OCI-LY7 (cell line): Measurements from ENCODE around the gene RETREG2. TPM values are rescaled to one million over a fixed set of nuclear protein-coding genes. Genes with fewer than 3 reads are reported as not detected.

Experiments
- BruUV-seq: library from RNA; stranded (reverse); fragments of 400-500 nt; replicated peaks from 2 replicates; lab custom pipeline; 2021; lab: Mats Ljungman, UMichigan
- CTCF ChIA-PET: fragments of 300-600 bp; sonication (Branson Sonifier 250); formaldehyde crosslinking; loops from one replicate; lab custom pipeline; 2022; ENCODE audit warnings: antibody characterized with exemption; ENCODE audit not compliant: unreplicated experiment; lab: Charles Lee
- POLR2A ChIA-PET: fragments of 300-600 bp; sonication (Branson Sonifier 250); formaldehyde crosslinking; loops from one replicate; lab custom pipeline; 2022; ENCODE audit warnings: antibody characterized with exemption; lab: Charles Lee
- DNase-seq: peaks from one replicate; pipeline ENCODE4 v3.0.0-alpha.2; 2015; ENCODE audit warnings: low spot score
- H2AFZ ChIP-seq: fragments of 200-600 bp; sonication (generic), shearing (Covaris generic); 2 replicates; pipeline ENCODE4 v1.6.1; 2014; ENCODE audit warnings: mild to moderate bottlenecking, antibody characterized with exemption, low read length, moderate library complexity
- H3K27ac ChIP-seq: fragments of 200-600 bp; sonication (generic); 2 replicates; pipeline ENCODE4 v1.5.1; 2014; ENCODE audit warnings: mixed run types, low read depth, mild to moderate bottlenecking, moderate library complexity, low read length, inconsistent platforms; ENCODE audit not compliant: poor library complexity, severe bottlenecking
- H3K36me3 ChIP-seq: fragments of 200-600 bp; sonication (generic); 2 replicates; pipeline ENCODE4 v1.6.1; 2014; ENCODE audit warnings: mild to moderate bottlenecking, antibody characterized with exemption, low read length, moderate library complexity, mixed read lengths; ENCODE audit not compliant: insufficient read depth
- H3K4me1 ChIP-seq: fragments of 200-600 bp; sonication (generic); 2 replicates; pipeline ENCODE4 v1.5.1; 2014; ENCODE audit warnings: mild to moderate bottlenecking, low read length; ENCODE audit not compliant: insufficient read depth, poor library complexity, severe bottlenecking
- H3K4me2 ChIP-seq: fragments of 200-600 bp; sonication (generic); 2 replicates; pipeline ENCODE4 v1.6.1; 2014; ENCODE audit warnings: mild to moderate bottlenecking, low read length
- H3K4me3 ChIP-seq: fragments of 200-600 bp; sonication (generic); 2 replicates; pipeline ENCODE4 v1.5.1; 2014; ENCODE audit warnings: mild to moderate bottlenecking, low read depth, low read length; ENCODE audit not compliant: poor library complexity, severe bottlenecking
- H3K79me2 ChIP-seq: fragments of 200-600 bp; sonication (generic); 2 replicates; pipeline ENCODE4 v1.6.1; 2016; ENCODE audit warnings: low read depth, mild to moderate bottlenecking, low read length, moderate library complexity, mixed read lengths; ENCODE audit not compliant: insufficient read depth
- H3K9me2 ChIP-seq: fragments of 200-600 bp; sonication (generic); 2 replicates; pipeline ENCODE4 v1.6.1; 2016; ENCODE audit warnings: mild to moderate bottlenecking, low read length, mixed read lengths; ENCODE audit not compliant: insufficient read depth
- H3K9me3 ChIP-seq: fragments of 200-600 bp; sonication (generic); 2 replicates; pipeline ENCODE4 v1.6.1; 2014; ENCODE audit warnings: mild to moderate bottlenecking, mixed run types, low read length, mixed read lengths
- H4K20me1 ChIP-seq: fragments of 200-600 bp; sonication (generic); 2 replicates; pipeline ENCODE4 v1.6.1; 2014; ENCODE audit warnings: mild to moderate bottlenecking, antibody characterized with exemption, low read length, moderate library complexity, mixed read lengths; ENCODE audit not compliant: insufficient read depth
- EZH2phosphoT487 ChIP-seq: fragments of 200-600 bp; sonication (generic); IDR thresholded peaks from 2 replicates; pipeline ENCODE4 v1.6.1; 2018; ENCODE audit warnings: low read depth, borderline replicate concordance, mild to moderate bottlenecking, mixed run types, antibody characterized with exemption, low read length, moderate library complexity, mixed read lengths
- intact Hi-C: fragments of 100-400 bp; cut with micrococcal nuclease; formaldehyde crosslinking; loops from one replicate; pipeline ENCODE4 v1.10.0; 2022; ENCODE audit not compliant: unreplicated experiment
- total RNA-seq, 2 experiments: library from RNA; depleted of rRNA in 1 of 2; stranded (reverse); fragments of >200 nt in 1 of 2; shearing (Covaris generic) in 1 of 2; gene quantifications; 2 replicates each; pipeline ENCODE4 v1.2.3, GENCODE V29; 2014 to 2022
- TF ChIP-seq, protein P1 (sequence below): fragments of 200-600 bp; sonication (generic); conservative IDR thresholded peaks from 2 replicates; pipeline ENCODE4 v1.5.1; 2014; ENCODE audit warnings: mild to moderate bottlenecking, antibody characterized with exemption, low read length, moderate library complexity, mixed read lengths

Gene RETREG2
- total RNA-seq, 2 experiments from 2014 or later, result 59.1 to 74.6 TPM

DNA sequence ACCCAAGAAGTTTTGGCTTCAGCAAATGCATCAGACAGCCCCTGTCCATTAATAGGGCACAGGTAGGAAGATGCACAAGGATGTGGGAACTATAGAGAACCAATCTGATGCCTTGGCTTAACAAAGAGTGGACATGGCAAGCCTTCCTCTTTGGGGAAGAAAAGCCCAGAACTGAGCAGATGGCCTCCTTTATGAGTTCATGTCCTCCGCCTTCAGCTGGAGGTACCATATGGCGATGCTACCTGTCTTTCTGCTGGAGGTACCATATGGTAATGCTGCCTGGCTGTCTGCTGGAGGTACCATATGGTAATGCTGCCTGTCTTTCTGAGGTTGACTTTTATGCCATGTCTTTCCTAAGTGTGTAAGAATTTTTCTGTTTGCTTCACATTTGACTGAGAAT, 6.0 kb downstream of the RETREG2 start:
- Histone ChIP-seq H3K79me2 (peaks cover 11% of the 10 kb centered on the region; the same call in 1 of the 2 replicates), H3K9me2 (no peaks in the 10 kb centered on the region), H3K4me3 (no peak overlapping the region), H3K9me3 (no peaks in the 10 kb centered on the region), H3K27ac (no peak overlapping the region), H3K4me2 (no peak overlapping the region), H4K20me1 (0 out of 2 replicates have a peak, but pooled peaks cover 5% of the 10 kb centered on the region), H2AFZ (no peak overlapping the region), H3K4me1 (peaks cover 7% of the 10 kb centered on the region), H3K36me3 (peaks cover 68% of the 10 kb centered on the region)
- ChIA-PET CTCF (no interaction called here), POLR2A (interaction anchor here (1.3 kb wide), 1 partner anchor 22 kb away, joined by 3 read pairs; the partner anchor contains the start of gene ZFAND2B)
- BruUV-seq, result no TSS peak
- no peak for DNase-seq
- TF ChIP-seq, protein P1, sequence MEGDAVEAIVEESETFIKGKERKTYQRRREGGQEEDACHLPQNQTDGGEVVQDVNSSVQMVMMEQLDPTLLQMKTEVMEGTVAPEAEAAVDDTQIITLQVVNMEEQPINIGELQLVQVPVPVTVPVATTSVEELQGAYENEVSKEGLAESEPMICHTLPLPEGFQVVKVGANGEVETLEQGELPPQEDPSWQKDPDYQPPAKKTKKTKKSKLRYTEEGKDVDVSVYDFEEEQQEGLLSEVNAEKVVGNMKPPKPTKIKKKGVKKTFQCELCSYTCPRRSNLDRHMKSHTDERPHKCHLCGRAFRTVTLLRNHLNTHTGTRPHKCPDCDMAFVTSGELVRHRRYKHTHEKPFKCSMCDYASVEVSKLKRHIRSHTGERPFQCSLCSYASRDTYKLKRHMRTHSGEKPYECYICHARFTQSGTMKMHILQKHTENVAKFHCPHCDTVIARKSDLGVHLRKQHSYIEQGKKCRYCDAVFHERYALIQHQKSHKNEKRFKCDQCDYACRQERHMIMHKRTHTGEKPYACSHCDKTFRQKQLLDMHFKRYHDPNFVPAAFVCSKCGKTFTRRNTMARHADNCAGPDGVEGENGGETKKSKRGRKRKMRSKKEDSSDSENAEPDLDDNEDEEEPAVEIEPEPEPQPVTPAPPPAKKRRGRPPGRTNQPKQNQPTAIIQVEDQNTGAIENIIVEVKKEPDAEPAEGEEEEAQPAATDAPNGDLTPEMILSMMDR, result no peak
- no peak for TF ChIP-seq EZH2phosphoT487
- intact Hi-C loops, result no loop called here

DNA sequence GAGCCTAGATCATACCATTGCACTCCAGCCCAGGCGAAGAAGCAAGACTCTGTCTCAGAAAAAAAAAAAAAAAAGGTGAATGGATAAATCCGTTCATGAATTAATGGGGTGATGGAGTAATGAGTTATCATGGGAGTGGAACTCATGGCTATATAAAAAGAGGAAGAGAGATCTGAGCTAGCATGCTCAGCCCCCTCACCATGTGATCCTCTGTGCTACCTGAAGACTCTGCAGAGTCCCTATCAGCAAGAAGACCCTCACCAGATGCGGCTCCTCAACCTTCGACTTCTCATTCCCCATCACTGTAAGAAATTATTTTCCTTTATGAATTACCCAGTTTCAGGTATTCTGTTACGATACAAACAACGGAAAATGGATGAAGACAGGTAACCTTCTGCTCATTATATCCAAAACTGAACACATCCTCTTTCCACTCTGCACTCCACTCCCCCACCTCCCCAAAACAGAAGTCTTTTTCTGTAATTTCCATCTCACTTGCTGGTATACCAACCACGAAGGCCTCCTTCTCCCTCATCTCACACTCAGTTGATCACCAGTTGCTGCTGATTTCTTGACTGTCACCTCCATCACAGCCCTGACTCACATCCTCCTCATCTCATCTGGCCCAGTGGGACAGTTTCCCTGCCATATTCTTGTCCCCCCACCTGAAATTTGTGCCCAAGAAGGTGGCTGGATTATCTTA, 8.8 kb downstream of the RETREG2 start:
- POLR2A ChIA-PET, result interaction anchor here (0.6 to 0.7 kb wide), 2 partner anchors 19 to 29 kb away, joined by 3 to 4 read pairs; partner anchors contain the start of gene ZFAND2B
- no peaks in the 10 kb centered on the region for H3K4me1 ChIP-seq

More for the DNA sequence above, 8.8 kb downstream of the RETREG2 start:
- no peak overlapping the region for H3K4me3 ChIP-seq
- H3K36me3 ChIP-seq, result peaks cover 43% of the 10 kb centered on the region
- no TSS peak for BruUV-seq
- H2AFZ ChIP-seq, result no peak overlapping the region
- intact Hi-C loops, result no loop called here
- CTCF ChIA-PET, result no interaction called here
- H3K79me2 ChIP-seq, result no peaks in the 10 kb centered on the region
- H3K4me2 ChIP-seq, result no peak overlapping the region
- no peaks in the 10 kb centered on the region for H3K9me2 ChIP-seq
- no peaks in the 10 kb centered on the region for H3K9me3 ChIP-seq
- peak; percentile 12 for DNase-seq
- TF ChIP-seq, protein P1, result no peak
- TF ChIP-seq EZH2phosphoT487, result no peak
- H3K27ac ChIP-seq, result no peak overlapping the region
- H4K20me1 ChIP-seq, result no peaks in the 10 kb centered on the region
